Right atrium auricular region (tissue), 2 donors: Measurements from ENCODE around the gene KIF16B. TPM values are rescaled to one million over a fixed set of nuclear protein-coding genes. Genes with fewer than 3 reads are reported as not detected.

Experiments used
- DNase-seq: peaks from one replicate; pipeline ENCODE4 v3.0.0-alpha.2; 2019; ENCODE audit warnings: low spot score
- H3K27ac ChIP-seq, 2 donors: fragments of 200-600 bp; sonication (generic); 1 replicate in 1 of 2; 2 replicates in 1 of 2; pipeline ENCODE4 v1.5.1; 2016 to 2019
- H3K27me3 ChIP-seq, 2 donors: fragments of 200-600 bp; sonication (generic); one replicate each; pipeline versions ENCODE4 v1.5.1 to v1.6.0; 2017 to 2019
- H3K36me3 ChIP-seq: fragments of 200-600 bp; sonication (generic); one replicate; pipeline ENCODE4 v1.5.1; 2016
- H3K4me1 ChIP-seq, 2 donors: fragments of 200-600 bp; sonication (generic); one replicate each; pipeline versions ENCODE4 v1.5.1 to v1.6.0; 2017 to 2019
- H3K4me3 ChIP-seq, 2 donors: fragments of 200-600 bp; sonication (generic); 1 replicate in 1 of 2; 2 replicates in 1 of 2; pipeline ENCODE4 v1.5.1; 2017 to 2019; ENCODE audit warnings: mild to moderate bottlenecking in 1 of 2, moderate library complexity in 1 of 2
- H3K9me3 ChIP-seq, 2 donors: fragments of 200-600 bp; sonication (generic); one replicate each; pipeline ENCODE4 v1.5.1; 2019
- CTCF ChIP-seq, 2 donors: fragments of 200-600 bp; sonication (generic); IDR thresholded peaks; one replicate each; pipeline ENCODE4 v1.5.1; 2019; ENCODE audit warnings: antibody characterized with exemption in 2 of 2
- total RNA-seq, 2 donors: library from RNA; depleted of rRNA; stranded (reverse); fragments of >200 nt; gene quantifications; one replicate each; pipeline ENCODE4 v1.1.0, GENCODE V29; 2016

Gene KIF16B
- total RNA-seq, 2 donors from 2014 or later: 11.2 to 23.0 TPM

- H3K27ac ChIP-seq: no peak overlapping the region
- no peaks in the 10 kb centered on the region for H3K36me3 ChIP-seq
- TF ChIP-seq CTCF (IDR thresholded peaks at IDR 0.05): no peak
- peaks cover 0 to 15% of the 10 kb centered on the region in 2 donors for H3K4me1 ChIP-seq
- no peak overlapping the region for H3K4me3 ChIP-seq
- H3K27me3 ChIP-seq: no peaks in the 10 kb centered on the region
- no peaks in the 10 kb centered on the region for H3K9me3 ChIP-seq
- DNase-seq: no peak
Observed at GRCh38 chr20:16455324-16455723, 117.9 kb downstream of the KIF16B start.

- Histone ChIP-seq H3K9me3 (no peaks in the 10 kb centered on the region), H3K4me1 (no peaks in the 10 kb centered on the region), H3K36me3 (no peaks in the 10 kb centered on the region), H3K27me3 (no peaks in the 10 kb centered on the region), H3K4me3 (no peak overlapping the region), H3K27ac (no peak overlapping the region)
- no peak for TF ChIP-seq CTCF (IDR thresholded peaks at IDR 0.05)
- no peak for DNase-seq
Observed at GRCh38 chr20:16451982-16452381, 121.3 kb downstream of the KIF16B start.

- H3K4me1 ChIP-seq: no peaks in the 10 kb centered on the region
- no peak for TF ChIP-seq CTCF (IDR thresholded peaks at IDR 0.05)
- H3K9me3 ChIP-seq: no peaks in the 10 kb centered on the region
- H3K36me3 ChIP-seq: no peaks in the 10 kb centered on the region
- no peak for DNase-seq
- H3K27ac ChIP-seq: no peak overlapping the region
- H3K27me3 ChIP-seq: no peaks in the 10 kb centered on the region
- H3K4me3 ChIP-seq: no peak overlapping the region
Observed at GRCh38 chr20:16451001-16451400, 122.2 kb downstream of the KIF16B start.

GRCh38 chr20:16446991-16447390 is 126.3 kb downstream of the KIF16B start:
- no peak overlapping the region for H3K27ac ChIP-seq
- no peak for TF ChIP-seq CTCF (IDR thresholded peaks at IDR 0.05)
- no peaks in the 10 kb centered on the region for H3K36me3 ChIP-seq
- no peak overlapping the region for H3K4me3 ChIP-seq
- no peaks in the 10 kb centered on the region for H3K27me3 ChIP-seq
- no peaks in the 10 kb centered on the region for H3K9me3 ChIP-seq
- no peaks in the 10 kb centered on the region for H3K4me1 ChIP-seq
- no peak for DNase-seq

GRCh38 chr20:16446246-16446645 is 127.0 kb downstream of the KIF16B start:
- DNase-seq: no peak
- Histone ChIP-seq H3K9me3 (no peaks in the 10 kb centered on the region), H3K4me1 (no peaks in the 10 kb centered on the region), H3K36me3 (no peaks in the 10 kb centered on the region), H3K27ac (no peak overlapping the region), H3K4me3 (no peak overlapping the region), H3K27me3 (no peaks in the 10 kb centered on the region)
- no peak for TF ChIP-seq CTCF (IDR thresholded peaks at IDR 0.05)

- H3K27ac ChIP-seq: no peak overlapping the region
Observed at GRCh38 chr20:16445482-16445881, 127.8 kb downstream of the KIF16B start.

More at GRCh38 chr20:16445482-16445881, 127.8 kb downstream of the KIF16B start:
- Histone ChIP-seq H3K36me3 (no peaks in the 10 kb centered on the region), H3K4me3 (no peak overlapping the region), H3K27me3 (no peaks in the 10 kb centered on the region), H3K4me1 (no peaks in the 10 kb centered on the region), H3K9me3 (no peaks in the 10 kb centered on the region)
- no peak for DNase-seq
- TF ChIP-seq CTCF (IDR thresholded peaks at IDR 0.05): no peak
